B cell (primary cell): Measurements from ENCODE around the gene PSMF1. TPM values are rescaled to one million over a fixed set of nuclear protein-coding genes. Genes with fewer than 3 reads are reported as not detected.

Source experiments
- ATAC-seq: fragments of 200-7000 bp; cut with Tn5 transposase; one replicate; pipeline ENCODE4 v1.10.0; 2021; ENCODE audit warnings: low read depth, mild to moderate bottlenecking, moderate number of reproducible peaks, moderate library complexity
- CTCF ChIA-PET: fragments of 350-600 bp; sonication (Branson Sonifier 250); formaldehyde crosslinking; loops from one replicate; lab custom pipeline; 2021; ENCODE audit warnings: antibody characterized with exemption, inconsistent platforms; lab: Charles Lee
- POLR2A ChIA-PET: fragments of 350-600 bp; sonication (Branson Sonifier 250); formaldehyde crosslinking; loops from one replicate; lab custom pipeline; 2021; ENCODE audit warnings: antibody characterized with exemption; lab: Charles Lee
- DNase-seq: peaks from one replicate; pipeline ENCODE4 v3.0.0; 2013
- H2AFZ ChIP-seq: 2 replicates; pipeline ENCODE4 v1.6.1; 2012; ENCODE audit warnings: mild to moderate bottlenecking, low read depth, low read length; ENCODE audit not compliant: insufficient read depth, poor library complexity, severe bottlenecking
- H3K27ac ChIP-seq, 2 donors: 1 replicate in 1 of 2; 2 replicates in 1 of 2; pipeline ENCODE4 v1.5.1; 2012 to 2013; ENCODE audit warnings: low read length in 2 of 2, mild to moderate bottlenecking in 2 of 2, moderate library complexity in 1 of 2
- H3K27me3 ChIP-seq, 4 experiments: fragments of 200-600 bp in 1 of 4; sonication (generic) in 1 of 4; replicated peaks in 1 of 4; 1 replicate in 2 of 4; 2 replicates in 2 of 4; pipeline versions ENCODE4 v1.6.1 to v1.7.0; 2013 to 2016; ENCODE audit warnings: low read length in 3 of 4, mild to moderate bottlenecking in 2 of 4, mixed read lengths in 1 of 4, moderate library complexity in 1 of 4; ENCODE audit not compliant: insufficient read depth in 4 of 4, control insufficient read depth in 3 of 4; ENCODE audit errors: control extremely low read depth in 1 of 4
- H3K36me3 ChIP-seq, 2 experiments: replicated peaks in 1 of 2; 1 replicate in 1 of 2; 2 replicates in 1 of 2; pipeline versions ENCODE4 v1.6.1 to v1.7.1; 2013; ENCODE audit warnings: low read length in 1 of 2; ENCODE audit not compliant: insufficient read depth in 2 of 2, control insufficient read depth in 1 of 2; ENCODE audit errors: control extremely low read depth in 1 of 2, extremely low read depth in 1 of 2
- H3K4me1 ChIP-seq, 2 donors: fragments of 200-600 bp in 1 of 2; sonication (generic) in 1 of 2; 1 replicate in 1 of 2; 2 replicates in 1 of 2; pipeline versions ENCODE4 v1.5.1 to v1.6.1; 2013 to 2017; ENCODE audit warnings: low read length in 2 of 2; ENCODE audit not compliant: control insufficient read depth in 2 of 2, insufficient read depth in 2 of 2
- H3K4me2 ChIP-seq: replicated peaks from 2 replicates; pipeline ENCODE3; 2012; ENCODE audit warnings: mild to moderate bottlenecking, low read depth, low read length; ENCODE audit not compliant: poor library complexity, severe bottlenecking
- H3K4me3 ChIP-seq, 5 experiments: fragments of 200-600 bp in 1 of 5; sonication (generic) in 1 of 5; 1 replicate in 3 of 5; 2 replicates in 2 of 5; pipeline versions ENCODE4 v1.5.1 to v1.7.0; 2011 to 2016; ENCODE audit warnings: low read length in 4 of 5, mild to moderate bottlenecking in 4 of 5, low read depth in 2 of 5, control low read depth in 1 of 5, moderate library complexity in 1 of 5; ENCODE audit not compliant: insufficient read depth in 1 of 5; ENCODE audit errors: control extremely low read depth in 1 of 5, extremely low read depth in 1 of 5
- H3K79me2 ChIP-seq: fragments of 200-600 bp; sonication (generic); one replicate; pipeline ENCODE4 v1.6.0; 2016; ENCODE audit warnings: low read length; ENCODE audit not compliant: control insufficient read depth, insufficient read depth
- H3K9ac ChIP-seq: fragments of 200-600 bp; sonication (generic); 2 replicates; pipeline ENCODE4 v1.6.1; 2017; ENCODE audit warnings: mild to moderate bottlenecking, low read length, moderate library complexity
- H3K9me3 ChIP-seq, 3 donors: one replicate each; pipeline versions ENCODE4 v1.6.1 to v1.7.1; 2013; ENCODE audit warnings: low read length in 2 of 3; ENCODE audit not compliant: control insufficient read depth in 2 of 3, insufficient read depth in 1 of 3; ENCODE audit errors: control extremely low read depth in 1 of 3
- H4K20me1 ChIP-seq: 2 replicates; pipeline ENCODE4 v1.6.0; 2012; ENCODE audit warnings: mild to moderate bottlenecking, low read length; ENCODE audit not compliant: insufficient read depth, control insufficient read depth, poor library complexity, severe bottlenecking
- H3K27ac Mint-ChIP-seq: one replicate; pipeline ENCODE4 v1.8.0; 2021; ENCODE audit warnings: mixed read lengths
- H3K27me3 Mint-ChIP-seq: one replicate; pipeline ENCODE4 v1.8.0; 2021; ENCODE audit warnings: mixed read lengths
- H3K4me1 Mint-ChIP-seq: one replicate; pipeline ENCODE4 v1.8.0; 2021; ENCODE audit warnings: mixed read lengths
- H3K4me3 Mint-ChIP-seq: one replicate; pipeline ENCODE4 v1.8.0; 2021; ENCODE audit warnings: mixed read lengths
- H3K9me3 Mint-ChIP-seq: one replicate; pipeline ENCODE4 v1.8.0; 2022; ENCODE audit warnings: mixed read lengths; ENCODE audit not compliant: insufficient read depth
- EZH2 ChIP-seq: IDR thresholded peaks from 2 replicates; pipeline ENCODE4 v1.6.1; 2012; ENCODE audit warnings: borderline replicate concordance, low read depth, mild to moderate bottlenecking, moderate library complexity, low read length; ENCODE audit not compliant: insufficient read depth, poor library complexity, severe bottlenecking
- WGBS: methylation state at CpG from one replicate; pipeline ENCODE4 v1.1.5; 2013; ENCODE audit warnings: missing lambda C conversion rate; ENCODE audit not compliant: insufficient coverage; 5-methylcytosine and 5-hydroxymethylcytosine counted together
- intact Hi-C: fragments of 100-400 bp; cut with micrococcal nuclease; formaldehyde crosslinking; loops from one replicate; pipeline ENCODE4 v1.10.0; 2022
- polyA plus RNA-seq: library from polyadenylated mRNA; depleted of rRNA; stranded (reverse); fragments of >200 nt; gene quantifications from 2 replicates; pipeline ENCODE4 v1.2.3, GENCODE V29; 2012
- total RNA-seq, 2 donors: library from RNA; stranded (reverse); fragments of 120-200 nt in 1 of 2; gene quantifications; 1 replicate in 1 of 2; 2 replicates in 1 of 2; pipeline versions ENCODE4 v1.2.3 to v1.2.4, GENCODE V29; 2013 to 2022
- TF ChIP-seq, protein P1 (sequence below): fragments of 200-600 bp; IDR thresholded peaks from one replicate; pipeline ENCODE4 v1.8.0; 2022; ENCODE audit warnings: antibody characterized with exemption, mild to moderate bottlenecking

Gene PSMF1
- total and polyA plus RNA-seq, 2 donors (not counting 1 experiment from before 2014, with no cell fraction given): 113 to 132 TPM

DNA sequence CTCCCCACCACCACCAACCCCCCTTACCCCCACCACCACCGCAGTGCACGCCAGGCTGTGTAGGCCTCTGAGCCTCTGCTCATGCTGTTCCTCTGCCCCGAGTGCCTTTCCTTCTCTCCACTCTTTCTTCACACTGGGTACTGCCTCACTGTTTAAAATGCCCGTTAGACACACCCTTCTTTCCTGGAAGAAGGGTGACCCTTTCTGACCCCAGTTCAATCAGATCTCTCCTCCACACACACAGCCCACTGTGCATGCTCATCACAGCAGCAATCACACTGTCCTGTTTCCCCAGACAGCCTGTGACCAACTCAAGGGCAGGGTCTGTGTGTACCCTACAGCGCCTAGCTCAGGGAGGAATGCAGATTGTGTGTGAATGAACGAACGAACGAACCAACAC is 56.4 kb downstream of the PSMF1 start:
- WGBS: 100% methylated on average over 4 of the region's 8 CpGs
- ATAC-seq (no peak), DNase-seq (no peak)
- intact Hi-C loops: no loop called here
- H3K36me3 ChIP-seq: peaks cover 1 to 38% of the 10 kb centered on the region in 2 experiments
- ChIA-PET POLR2A (no interaction called here), CTCF (no interaction called here)
- no peaks in the 10 kb centered on the region for H4K20me1 ChIP-seq
- no peaks in the 10 kb centered on the region for H3K79me2 ChIP-seq
- Mint-ChIP-seq H3K9me3 (no peaks in the 10 kb centered on the region), H3K27me3 (no peaks in the 10 kb centered on the region), H3K27ac (no peak overlapping the region), H3K4me3 (no peak overlapping the region), H3K4me1 (no peaks in the 10 kb centered on the region)
- no peak overlapping the region for H3K4me3 ChIP-seq
- no peaks in the 10 kb centered on the region for H3K4me1 ChIP-seq
- H3K9me3 ChIP-seq: no peaks in the 10 kb centered on the region
- H3K4me2 ChIP-seq: no peak overlapping the region
- H2AFZ ChIP-seq: no peak overlapping the region
- no peaks in the 10 kb centered on the region for H3K27me3 ChIP-seq
- no peak for TF ChIP-seq EZH2
- TF ChIP-seq, protein P1, sequence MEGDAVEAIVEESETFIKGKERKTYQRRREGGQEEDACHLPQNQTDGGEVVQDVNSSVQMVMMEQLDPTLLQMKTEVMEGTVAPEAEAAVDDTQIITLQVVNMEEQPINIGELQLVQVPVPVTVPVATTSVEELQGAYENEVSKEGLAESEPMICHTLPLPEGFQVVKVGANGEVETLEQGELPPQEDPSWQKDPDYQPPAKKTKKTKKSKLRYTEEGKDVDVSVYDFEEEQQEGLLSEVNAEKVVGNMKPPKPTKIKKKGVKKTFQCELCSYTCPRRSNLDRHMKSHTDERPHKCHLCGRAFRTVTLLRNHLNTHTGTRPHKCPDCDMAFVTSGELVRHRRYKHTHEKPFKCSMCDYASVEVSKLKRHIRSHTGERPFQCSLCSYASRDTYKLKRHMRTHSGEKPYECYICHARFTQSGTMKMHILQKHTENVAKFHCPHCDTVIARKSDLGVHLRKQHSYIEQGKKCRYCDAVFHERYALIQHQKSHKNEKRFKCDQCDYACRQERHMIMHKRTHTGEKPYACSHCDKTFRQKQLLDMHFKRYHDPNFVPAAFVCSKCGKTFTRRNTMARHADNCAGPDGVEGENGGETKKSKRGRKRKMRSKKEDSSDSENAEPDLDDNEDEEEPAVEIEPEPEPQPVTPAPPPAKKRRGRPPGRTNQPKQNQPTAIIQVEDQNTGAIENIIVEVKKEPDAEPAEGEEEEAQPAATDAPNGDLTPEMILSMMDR: no peak
- no peak overlapping the region for H3K9ac ChIP-seq
- no peak overlapping the region for H3K27ac ChIP-seq

DNA sequence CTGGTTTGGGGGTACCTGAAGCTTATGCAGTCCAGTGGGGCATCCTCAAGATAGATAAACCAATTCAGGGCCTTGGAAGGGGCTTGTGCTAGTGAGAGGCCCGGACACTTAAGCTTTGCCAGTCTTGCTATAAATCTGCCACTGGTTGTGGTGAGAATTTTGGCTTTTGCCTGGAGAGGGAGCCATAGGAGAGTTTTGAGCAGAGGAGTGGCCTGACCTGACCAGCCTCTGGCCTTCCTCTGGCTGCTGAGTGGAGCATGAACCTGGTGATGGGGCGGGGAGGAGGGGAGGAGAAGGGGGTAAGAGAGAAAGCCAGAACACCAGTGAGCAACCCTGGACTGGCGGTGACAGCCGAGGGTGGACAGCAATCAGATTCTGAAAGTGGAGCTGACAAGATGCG is 59.3 kb downstream of the PSMF1 start:
- no peaks in the 10 kb centered on the region for H4K20me1 ChIP-seq
- TF ChIP-seq, protein P1: no peak
- no peak for TF ChIP-seq EZH2
- POLR2A ChIA-PET: no interaction called here
- no peak for DNase-seq
- no peaks in the 10 kb centered on the region for H3K9me3 ChIP-seq
- peaks cover 0 to 3% (median 0%) of the 10 kb centered on the region in 4 experiments for H3K27me3 ChIP-seq
- no peak overlapping the region for H3K4me3 ChIP-seq
- CTCF ChIA-PET: no interaction called here
- Mint-ChIP-seq H3K4me1 (no peaks in the 10 kb centered on the region), H3K4me3 (no peak overlapping the region), H3K27ac (no peak overlapping the region), H3K27me3 (peaks cover 4% of the 10 kb centered on the region), H3K9me3 (no peaks in the 10 kb centered on the region)
- H3K79me2 ChIP-seq: no peaks in the 10 kb centered on the region
- 91% methylated on average over 4 of the region's 5 CpGs for WGBS
- H3K9ac ChIP-seq: no peak overlapping the region
- no peak overlapping the region for H2AFZ ChIP-seq
- no peak overlapping the region for H3K4me2 ChIP-seq
- intact Hi-C loops: no loop called here
- H3K27ac ChIP-seq: no peak overlapping the region
- H3K36me3 ChIP-seq: peaks cover 0 to 12% of the 10 kb centered on the region in 2 experiments
- no peak for ATAC-seq
- no peaks in the 10 kb centered on the region for H3K4me1 ChIP-seq
